NCI-H2107 (cell line): ENCODE measurements around the gene ZFP36L2.

Experiments
- DNase-seq: peaks from one replicate; lab custom pipeline; 2025; lab: John Stamatoyannopoulos, UW

The ZFP36L2 gene, protein sequence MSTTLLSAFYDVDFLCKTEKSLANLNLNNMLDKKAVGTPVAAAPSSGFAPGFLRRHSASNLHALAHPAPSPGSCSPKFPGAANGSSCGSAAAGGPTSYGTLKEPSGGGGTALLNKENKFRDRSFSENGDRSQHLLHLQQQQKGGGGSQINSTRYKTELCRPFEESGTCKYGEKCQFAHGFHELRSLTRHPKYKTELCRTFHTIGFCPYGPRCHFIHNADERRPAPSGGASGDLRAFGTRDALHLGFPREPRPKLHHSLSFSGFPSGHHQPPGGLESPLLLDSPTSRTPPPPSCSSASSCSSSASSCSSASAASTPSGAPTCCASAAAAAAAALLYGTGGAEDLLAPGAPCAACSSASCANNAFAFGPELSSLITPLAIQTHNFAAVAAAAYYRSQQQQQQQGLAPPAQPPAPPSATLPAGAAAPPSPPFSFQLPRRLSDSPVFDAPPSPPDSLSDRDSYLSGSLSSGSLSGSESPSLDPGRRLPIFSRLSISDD

GRCh38 chr2:43226558-43226954 is at the start of gene ZFP36L2:
ZFP36L2 (minus strand) TSS chr2:43226606; CDS start chr2:43226315, 291 bp downstream.
- DNase-seq, result peak; percentile 86

DNA sequence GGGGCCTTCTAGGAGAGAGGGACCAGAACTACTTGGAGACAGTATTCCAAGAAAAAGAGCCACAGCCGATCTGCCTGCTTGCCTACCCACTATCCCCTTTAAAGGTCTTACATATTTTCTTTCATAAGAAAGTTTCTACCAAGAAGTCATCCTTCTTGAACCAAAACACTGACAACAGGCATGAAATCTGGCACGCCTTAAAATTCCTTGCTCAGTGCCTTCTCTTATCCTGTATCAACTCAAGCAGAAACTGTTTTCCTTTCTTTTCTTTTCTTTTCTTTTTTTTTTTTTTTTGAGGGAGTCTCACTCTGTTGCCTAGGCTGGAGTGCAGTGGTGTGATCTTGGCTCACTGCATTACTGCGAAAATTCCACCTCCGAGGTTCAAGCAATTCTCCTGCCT is 48.3 kb upstream of the ZFP36L2 start:
- no peak for DNase-seq

GRCh38 chr2:43274055-43274454 is 47.6 kb upstream of the ZFP36L2 start:
- DNase-seq, result no peak

- DNase-seq, result no peak
Observed at GRCh38 chr2:43273529-43273928, 47.1 kb upstream of the ZFP36L2 start.

DNA sequence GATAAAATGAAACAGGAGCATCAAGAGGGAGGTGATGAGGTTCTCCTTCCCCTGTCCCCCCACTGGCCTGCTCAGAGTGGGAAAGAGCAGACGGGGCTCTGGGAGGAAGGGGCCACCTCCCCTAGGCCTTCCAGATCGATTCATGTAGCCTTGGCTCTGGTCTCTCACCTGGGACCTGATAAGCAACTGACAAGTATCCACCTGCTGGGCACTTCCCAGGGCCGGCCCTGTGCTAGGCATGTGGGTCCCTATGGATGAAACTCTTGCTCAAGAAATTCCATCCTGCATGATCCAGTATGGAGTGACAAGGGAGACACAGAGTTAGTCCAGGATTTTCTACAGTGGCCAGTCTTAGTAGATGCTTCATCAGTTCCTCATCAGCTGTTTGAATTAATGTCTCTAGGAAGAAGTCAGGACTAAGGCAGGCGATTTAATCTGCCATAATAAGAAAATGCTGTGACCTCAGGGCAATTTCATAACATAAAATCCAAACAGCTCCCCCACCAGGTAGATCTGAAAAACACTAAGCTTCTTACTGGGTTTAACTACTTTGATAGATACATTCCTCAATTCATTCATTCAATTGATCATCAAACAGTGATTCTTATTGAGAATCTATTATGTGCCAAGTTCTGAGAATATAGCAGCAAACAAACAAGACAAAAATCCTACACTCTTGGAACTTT is 44.7 kb upstream of the ZFP36L2 start:
- DNase-seq, result no peak

DNA sequence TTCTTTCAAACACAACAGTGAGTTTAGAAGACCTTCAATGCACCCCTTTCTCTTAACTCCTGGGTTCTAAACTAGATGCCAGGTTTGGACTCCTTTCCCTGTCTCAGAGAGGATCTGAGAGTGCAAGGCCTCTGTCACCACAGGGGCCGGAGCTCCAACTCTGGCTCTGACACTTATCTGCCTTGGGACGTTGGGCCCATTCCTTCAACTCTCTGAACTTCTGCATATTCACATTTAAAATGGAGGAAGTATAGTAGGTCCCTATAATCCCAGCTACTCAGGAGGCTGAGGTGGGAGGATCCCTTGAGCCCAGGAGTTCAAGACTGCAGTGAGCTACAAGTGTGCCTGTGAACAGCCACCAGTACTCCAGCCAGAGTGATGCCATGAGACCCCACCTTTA is 44.1 kb upstream of the ZFP36L2 start:
- no peak for DNase-seq

- DNase-seq, result no peak
Observed at GRCh38 chr2:43269706-43270105, 43.3 kb upstream of the ZFP36L2 start.

GRCh38 chr2:43269074-43269572 is 42.7 kb upstream of the ZFP36L2 start:
- peak; percentile 62 for DNase-seq

GRCh38 chr2:43268066-43268953 is 41.9 kb upstream of the ZFP36L2 start:
- DNase-seq, result no peak

GRCh38 chr2:43267381-43267780 is 41.0 kb upstream of the ZFP36L2 start:
- DNase-seq, result no peak

DNA sequence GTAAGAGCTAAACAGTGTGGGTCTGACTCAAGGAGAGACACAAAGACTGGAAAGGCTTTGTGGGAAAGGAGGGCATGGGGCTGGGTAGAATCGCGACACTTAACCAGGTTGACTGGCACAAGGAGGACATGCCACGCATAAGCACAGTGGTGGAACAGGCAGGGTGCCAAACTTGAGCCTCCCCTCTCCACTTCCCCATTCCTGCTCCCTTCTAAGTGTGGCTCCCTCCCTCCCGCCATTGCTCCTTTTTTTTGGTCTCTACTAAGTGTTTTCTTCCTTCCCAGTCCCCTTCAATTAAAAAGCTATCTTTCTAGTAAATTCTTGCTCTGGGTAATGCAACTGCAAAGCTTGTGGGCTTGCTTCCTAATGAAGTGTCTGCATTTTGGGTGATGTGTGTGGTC is 40.3 kb upstream of the ZFP36L2 start:
- DNase-seq, result no peak

GRCh38 chr2:43265421-43265820 is 39.0 kb upstream of the ZFP36L2 start:
- no peak for DNase-seq

DNA sequence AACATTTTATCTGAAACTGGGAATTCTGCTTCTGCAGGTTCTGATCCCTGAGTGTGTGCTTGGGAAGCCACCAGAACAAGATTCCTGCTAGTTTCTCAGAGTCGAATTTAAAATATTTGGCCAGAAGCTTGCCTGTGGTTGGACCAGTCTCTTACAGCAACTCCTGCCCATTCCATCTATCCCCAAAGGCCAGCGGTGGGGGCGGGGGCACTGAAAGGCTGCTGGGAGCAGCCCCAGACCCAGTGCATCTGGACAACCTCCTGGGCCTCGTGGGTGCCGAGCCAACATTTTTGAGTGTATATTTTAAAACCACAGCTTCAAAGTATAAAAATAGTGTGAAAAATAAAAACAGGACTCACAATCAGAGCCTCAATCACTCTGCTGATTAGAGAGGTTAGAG is 38.6 kb upstream of the ZFP36L2 start:
- no peak for DNase-seq

DNA sequence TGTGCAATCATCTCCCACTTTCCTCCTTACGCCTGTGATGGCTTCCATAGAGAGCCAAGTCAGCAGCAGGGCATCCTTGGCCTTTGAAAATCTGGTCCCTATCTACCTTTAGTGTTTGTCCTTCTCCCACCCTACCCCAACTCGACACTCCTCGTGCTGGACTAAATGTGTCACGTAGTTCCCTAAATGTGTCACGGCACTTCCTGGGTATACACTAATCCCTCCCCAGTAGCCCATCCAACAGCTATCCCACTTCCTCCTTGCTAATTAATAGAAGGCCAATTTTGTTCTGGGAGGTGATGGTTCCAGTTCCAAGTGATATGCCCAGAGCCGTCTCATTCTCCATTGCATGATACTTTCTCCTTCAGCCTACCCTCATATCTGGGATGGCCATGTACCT is 36.5 kb upstream of the ZFP36L2 start:
- no peak for DNase-seq

DNA sequence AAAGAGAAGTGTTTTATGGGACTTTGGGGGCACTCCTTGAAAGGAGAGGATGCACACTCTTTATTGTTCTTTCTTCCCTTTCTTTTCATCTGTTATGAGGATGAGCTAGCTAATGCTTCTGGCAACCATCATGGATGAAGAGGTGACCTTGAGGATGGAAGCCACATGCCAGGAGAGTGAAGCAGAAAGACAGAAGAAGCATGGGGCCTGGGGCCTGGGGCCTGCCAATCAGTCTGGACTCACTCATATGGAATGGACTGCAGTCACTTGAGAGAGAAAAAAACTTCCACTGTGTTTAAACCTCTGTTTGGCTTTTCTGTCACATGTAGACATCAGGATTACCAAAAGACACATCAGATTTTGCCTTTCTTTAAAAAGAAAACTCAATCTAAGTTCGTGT is 35.8 kb upstream of the ZFP36L2 start:
- no peak for DNase-seq

DNA sequence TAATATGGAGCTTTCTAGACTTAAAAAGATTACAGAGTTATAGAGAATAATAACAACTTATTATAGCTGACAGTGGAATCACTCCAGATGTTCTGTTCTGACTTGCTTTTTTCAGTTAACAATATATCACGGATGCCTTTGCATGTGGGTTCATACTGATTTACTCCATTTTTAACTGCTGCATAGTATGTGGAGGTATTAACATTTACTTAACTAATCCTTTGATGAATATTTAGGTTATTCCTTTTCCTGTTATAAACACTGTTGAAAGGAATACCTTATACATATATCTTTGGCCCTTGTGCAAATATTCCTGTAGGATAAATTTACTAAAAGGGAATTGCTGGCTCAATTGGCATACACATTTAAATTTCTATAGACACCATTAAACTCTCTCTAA is 33.1 kb upstream of the ZFP36L2 start:
- no peak for DNase-seq

- DNase-seq, result no peak
Observed at GRCh38 chr2:43258547-43259156, 32.2 kb upstream of the ZFP36L2 start.

- peak; percentile 39 for DNase-seq
Observed at GRCh38 chr2:43255296-43255910, 29.0 kb upstream of the ZFP36L2 start.

DNA sequence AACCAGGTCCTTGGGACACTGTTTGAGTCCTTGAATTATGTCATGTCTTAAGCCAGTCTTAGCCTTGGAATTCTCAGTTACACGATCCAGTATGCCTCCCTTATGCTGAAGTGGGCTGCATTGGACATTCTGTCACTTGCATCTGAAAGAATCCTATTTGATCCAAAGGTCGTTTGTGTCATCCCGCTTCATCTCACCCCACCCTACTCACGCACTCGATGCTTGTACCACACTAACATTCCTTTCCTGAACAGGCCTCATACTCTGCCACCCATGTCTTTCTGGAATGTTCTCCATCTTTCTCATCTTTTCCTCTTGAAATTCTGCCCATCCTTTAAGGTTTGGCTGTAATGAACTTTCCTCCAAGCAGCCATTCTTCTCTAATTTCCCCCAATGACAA is 27.9 kb upstream of the ZFP36L2 start:
- DNase-seq, result no peak

- peak; percentile 30 for DNase-seq
Observed at GRCh38 chr2:43251171-43251731, 24.8 kb upstream of the ZFP36L2 start.

- no peak for DNase-seq
Observed at GRCh38 chr2:43250015-43250414, 23.6 kb upstream of the ZFP36L2 start.
